SJCRH30 (cell line): Measurements from ENCODE around the gene AFDN. TPM values are rescaled to one million over a fixed set of nuclear protein-coding genes. Genes with fewer than 3 reads are reported as not detected.

Source experiments
- DNase-seq, 2 experiments: peaks; one replicate each; pipeline ENCODE4 v3.0.0-alpha.2; 2015 to 2020
- H3K27ac ChIP-seq: fragments of 250-450 bp; sonication (Bioruptor Pico); 2 replicates; pipeline ENCODE4 v1.5.1; 2020; ENCODE audit warnings: mild to moderate bottlenecking, moderate library complexity
- H3K27me3 ChIP-seq: fragments of 250-450 bp; sonication (Bioruptor Pico); 2 replicates; pipeline ENCODE4 v1.5.1; 2020; ENCODE audit warnings: mild to moderate bottlenecking, moderate library complexity
- H3K36me3 ChIP-seq: fragments of 250-450 bp; sonication (Bioruptor Pico); 2 replicates; pipeline ENCODE4 v1.5.1; 2020; ENCODE audit warnings: mild to moderate bottlenecking, moderate library complexity
- H3K4me1 ChIP-seq: fragments of 250-450 bp; sonication (Bioruptor Pico); 2 replicates; pipeline ENCODE4 v1.5.1; 2020; ENCODE audit warnings: mild to moderate bottlenecking, moderate library complexity
- H3K4me3 ChIP-seq: fragments of 250-450 bp; sonication (Bioruptor Pico); 2 replicates; pipeline ENCODE4 v1.5.1; 2020; ENCODE audit warnings: mild to moderate bottlenecking, moderate library complexity
- H3K9me3 ChIP-seq: fragments of 250-450 bp; sonication (Bioruptor Pico); replicated peaks from 2 replicates; pipeline ENCODE4 v1.5.1; 2020; ENCODE audit warnings: mild to moderate bottlenecking, moderate library complexity
- total RNA-seq: library from RNA; depleted of rRNA; stranded (reverse); fragments of >200 nt; shearing (Covaris generic); gene quantifications from 2 replicates; pipeline ENCODE4 v1.2.3, GENCODE V29; 2014

The AFDN gene
- total RNA-seq, 1 experiment from 2014 or later, result 75.0 TPM

GRCh38 chr6:167836721-167837120, 10.0 kb downstream of the AFDN start:
- Histone ChIP-seq H3K27me3 (no peaks in the 10 kb centered on the region), H3K4me1 (peaks cover 9% of the 10 kb centered on the region), H3K9me3 (no peaks in the 10 kb centered on the region), H3K36me3 (no peaks in the 10 kb centered on the region), H3K4me3 (no peak overlapping the region), H3K27ac (no peak overlapping the region)
- no peak for DNase-seq

- Histone ChIP-seq H3K27ac (no peak overlapping the region), H3K9me3 (no peaks in the 10 kb centered on the region; the same call in 1 of the 2 replicates), H3K4me1 (peaks cover 9% of the 10 kb centered on the region), H3K27me3 (no peaks in the 10 kb centered on the region), H3K4me3 (no peak overlapping the region), H3K36me3 (no peaks in the 10 kb centered on the region)
- no peak for DNase-seq
These were observed 11.6 kb downstream of the AFDN start for GRCh38 chr6:167838207-167838748.

GRCh38 chr6:167839343-167839742, 12.6 kb downstream of the AFDN start:
- Histone ChIP-seq H3K36me3 (no peaks in the 10 kb centered on the region), H3K27me3 (no peaks in the 10 kb centered on the region), H3K9me3 (no peaks in the 10 kb centered on the region; the same call in 1 of the 2 replicates), H3K4me3 (no peak overlapping the region), H3K27ac (no peak overlapping the region), H3K4me1 (peaks cover 9% of the 10 kb centered on the region)
- DNase-seq, result no peak

GRCh38 chr6:167839755-167840154, 13.0 kb downstream of the AFDN start:
- no peaks in the 10 kb centered on the region for H3K36me3 ChIP-seq
- no peaks in the 10 kb centered on the region for H3K27me3 ChIP-seq
- peaks cover 9% of the 10 kb centered on the region for H3K4me1 ChIP-seq
- H3K4me3 ChIP-seq, result no peak overlapping the region
- no peak overlapping the region for H3K27ac ChIP-seq
- no peak for DNase-seq
- H3K9me3 ChIP-seq, result no peaks in the 10 kb centered on the region; the same call in 1 of the 2 replicates

- H3K9me3 ChIP-seq, result no peaks in the 10 kb centered on the region; the same call in 1 of the 2 replicates
- H3K27me3 ChIP-seq, result no peaks in the 10 kb centered on the region
- no peak overlapping the region for H3K4me3 ChIP-seq
- no peak for DNase-seq
- peaks cover 6% of the 10 kb centered on the region for H3K4me1 ChIP-seq
- H3K36me3 ChIP-seq, result no peaks in the 10 kb centered on the region
- no peak overlapping the region for H3K27ac ChIP-seq
These were observed 13.4 kb downstream of the AFDN start for GRCh38 chr6:167840160-167840525.

GRCh38 chr6:167840526-167841179, 13.9 kb downstream of the AFDN start:
- Histone ChIP-seq H3K4me1 (peaks cover under 1% of the 10 kb centered on the region), H3K4me3 (no peak overlapping the region), H3K36me3 (no peaks in the 10 kb centered on the region), H3K27me3 (no peaks in the 10 kb centered on the region), H3K9me3 (no peaks in the 10 kb centered on the region; the same call in 1 of the 2 replicates), H3K27ac (no peak overlapping the region)
- DNase-seq, result no peak

DNA sequence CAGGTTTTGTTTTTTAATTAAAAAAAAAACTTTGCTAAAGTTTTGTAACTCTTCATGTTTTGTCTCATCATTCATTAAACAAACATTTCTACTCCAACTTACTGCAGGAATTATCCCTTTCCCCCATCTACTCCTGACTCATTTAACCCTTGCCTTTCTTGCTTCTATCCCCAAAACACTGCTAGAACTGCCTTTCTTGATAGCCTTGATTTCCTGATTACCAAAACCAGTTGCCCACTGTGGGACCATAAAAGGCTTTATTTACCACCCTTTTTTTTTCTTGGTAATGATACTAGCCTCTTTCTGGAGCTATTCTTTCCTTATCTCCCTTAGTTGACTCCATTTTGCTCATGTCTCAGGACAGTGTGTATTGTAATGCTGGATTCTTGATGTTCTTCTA, 15.3 kb downstream of the AFDN start:
- H3K4me3 ChIP-seq, result no peak overlapping the region

GRCh38 chr6:167842457-167842856, 15.7 kb downstream of the AFDN start:
- DNase-seq, result no peak
- no peak overlapping the region for H3K27ac ChIP-seq
- H3K4me1 ChIP-seq, result no peaks in the 10 kb centered on the region
- no peaks in the 10 kb centered on the region for H3K36me3 ChIP-seq
- no peaks in the 10 kb centered on the region; the same call in 1 of the 2 replicates for H3K9me3 ChIP-seq
- H3K27me3 ChIP-seq, result no peaks in the 10 kb centered on the region
- no peak overlapping the region for H3K4me3 ChIP-seq

More for the DNA sequence above, 15.3 kb downstream of the AFDN start:
- Histone ChIP-seq H3K9me3 (no peaks in the 10 kb centered on the region; the same call in 1 of the 2 replicates), H3K27me3 (no peaks in the 10 kb centered on the region), H3K27ac (no peak overlapping the region), H3K4me1 (no peaks in the 10 kb centered on the region), H3K36me3 (no peaks in the 10 kb centered on the region)
- no peak for DNase-seq

GRCh38 chr6:167843023-167843422, 16.3 kb downstream of the AFDN start:
- H3K36me3 ChIP-seq, result no peaks in the 10 kb centered on the region
- no peaks in the 10 kb centered on the region for H3K27me3 ChIP-seq
- no peaks in the 10 kb centered on the region; the same call in 1 of the 2 replicates for H3K9me3 ChIP-seq
- no peaks in the 10 kb centered on the region for H3K4me1 ChIP-seq
- H3K27ac ChIP-seq, result no peak overlapping the region
- no peak for DNase-seq
- H3K4me3 ChIP-seq, result no peak overlapping the region

- no peak overlapping the region for H3K27ac ChIP-seq
- no peak for DNase-seq
- no peak overlapping the region for H3K4me3 ChIP-seq
- H3K27me3 ChIP-seq, result no peaks in the 10 kb centered on the region
- no peaks in the 10 kb centered on the region; the same call in 1 of the 2 replicates for H3K4me1 ChIP-seq
- no peaks in the 10 kb centered on the region; the same call in 1 of the 2 replicates for H3K9me3 ChIP-seq
- H3K36me3 ChIP-seq, result no peaks in the 10 kb centered on the region
These were observed 19.1 kb downstream of the AFDN start for GRCh38 chr6:167845856-167846255.

GRCh38 chr6:167846997-167847606, 20.4 kb downstream of the AFDN start:
- Histone ChIP-seq H3K4me3 (no peak overlapping the region), H3K4me1 (peaks cover 6% of the 10 kb centered on the region), H3K9me3 (no peaks in the 10 kb centered on the region; the same call in 1 of the 2 replicates), H3K36me3 (no peaks in the 10 kb centered on the region), H3K27me3 (no peaks in the 10 kb centered on the region), H3K27ac (no peak overlapping the region)
- no peak for DNase-seq

- DNase-seq, result no peak
- no peak overlapping the region for H3K4me3 ChIP-seq
- no peak overlapping the region for H3K27ac ChIP-seq
- peaks cover 6% of the 10 kb centered on the region for H3K4me1 ChIP-seq
- no peaks in the 10 kb centered on the region for H3K36me3 ChIP-seq
- H3K27me3 ChIP-seq, result no peaks in the 10 kb centered on the region
- no peaks in the 10 kb centered on the region; the same call in 1 of the 2 replicates for H3K9me3 ChIP-seq
These were observed 21.2 kb downstream of the AFDN start for GRCh38 chr6:167847936-167848335.

- Histone ChIP-seq H3K27ac (no peak overlapping the region), H3K4me3 (no peak overlapping the region), H3K27me3 (no peaks in the 10 kb centered on the region), H3K4me1 (peaks cover 6% of the 10 kb centered on the region), H3K9me3 (no peaks in the 10 kb centered on the region), H3K36me3 (no peaks in the 10 kb centered on the region)
- DNase-seq, result no peak
These were observed 22.1 kb downstream of the AFDN start for GRCh38 chr6:167848783-167849182.

DNA sequence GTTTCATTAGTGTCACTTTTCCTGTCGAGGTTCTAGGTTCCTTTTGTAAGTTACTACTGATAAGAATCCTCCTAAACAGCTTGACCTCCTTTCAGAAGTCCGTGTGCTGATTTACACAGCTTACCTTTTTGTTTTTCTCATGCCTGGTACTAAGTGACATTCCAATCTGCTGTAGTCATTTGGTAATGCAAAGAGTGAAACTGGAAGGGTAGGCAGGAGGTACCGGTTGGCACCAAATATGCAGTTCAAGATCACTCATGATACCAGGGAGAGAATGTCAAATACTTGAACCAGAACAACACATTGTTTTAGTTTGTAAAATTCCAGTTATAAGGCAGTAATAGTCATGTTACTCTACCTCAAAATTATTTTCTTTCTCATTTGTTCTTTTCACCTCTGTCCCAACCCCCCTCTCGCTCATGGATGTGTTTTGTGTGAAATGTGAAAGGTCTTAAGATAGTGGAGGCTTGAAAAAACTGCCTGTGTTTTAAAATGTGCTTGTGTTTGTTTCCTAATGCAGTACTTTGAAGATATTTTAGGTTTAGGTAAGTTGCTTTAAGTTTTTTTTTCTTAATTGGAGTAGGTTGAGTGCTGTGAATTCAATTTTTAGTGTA, 23.2 kb downstream of the AFDN start:
- no peaks in the 10 kb centered on the region for H3K27me3 ChIP-seq
- no peak overlapping the region for H3K27ac ChIP-seq
- peaks cover 6% of the 10 kb centered on the region for H3K4me1 ChIP-seq

DNA sequence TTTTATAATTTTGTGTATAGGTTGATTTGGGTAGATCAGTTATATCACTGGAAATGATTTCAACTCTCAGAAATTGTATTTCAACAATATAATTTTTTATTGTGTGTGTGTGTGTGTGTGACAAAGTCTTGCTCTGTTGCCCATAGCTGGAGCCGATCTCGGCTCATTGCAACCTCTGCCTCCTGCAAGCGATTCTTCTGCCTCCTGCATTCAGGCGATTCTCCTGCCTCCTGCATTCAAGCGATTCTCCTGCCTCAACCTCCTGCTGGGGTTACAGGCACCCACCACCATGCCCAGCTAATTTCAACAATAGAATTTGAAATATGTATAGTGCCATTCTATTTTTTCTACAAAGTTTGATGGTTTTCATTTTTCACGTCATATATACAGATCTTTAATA, 24.1 kb downstream of the AFDN start:
- Histone ChIP-seq H3K4me1 (peaks cover 10% of the 10 kb centered on the region), H3K36me3 (no peaks in the 10 kb centered on the region), H3K9me3 (no peaks in the 10 kb centered on the region), H3K4me3 (no peak overlapping the region), H3K27ac (no peak overlapping the region), H3K27me3 (no peaks in the 10 kb centered on the region)
- no peak for DNase-seq

More for the DNA sequence above, 23.2 kb downstream of the AFDN start:
- H3K4me3 ChIP-seq, result no peak overlapping the region
- H3K36me3 ChIP-seq, result no peaks in the 10 kb centered on the region
- no peaks in the 10 kb centered on the region for H3K9me3 ChIP-seq
- no peak for DNase-seq
